GM18519 (cell line): ENCODE results near the gene USP15.
"Not testable (repeated sequence)": the region's sequence is repeated elsewhere in the genome, so short reads cannot be mapped to it uniquely, and the experiment has no call there.

ENCODE experiments used
- ATAC-seq: cut with Tn5 transposase; IDR thresholded peaks from one replicate; pipeline ENCODE4 v1.9.1; 2021; ENCODE audit warnings: mild to moderate bottlenecking, moderate library complexity; ENCODE audit not compliant: unreplicated experiment, low FRiP score

Gene USP15

DNA sequence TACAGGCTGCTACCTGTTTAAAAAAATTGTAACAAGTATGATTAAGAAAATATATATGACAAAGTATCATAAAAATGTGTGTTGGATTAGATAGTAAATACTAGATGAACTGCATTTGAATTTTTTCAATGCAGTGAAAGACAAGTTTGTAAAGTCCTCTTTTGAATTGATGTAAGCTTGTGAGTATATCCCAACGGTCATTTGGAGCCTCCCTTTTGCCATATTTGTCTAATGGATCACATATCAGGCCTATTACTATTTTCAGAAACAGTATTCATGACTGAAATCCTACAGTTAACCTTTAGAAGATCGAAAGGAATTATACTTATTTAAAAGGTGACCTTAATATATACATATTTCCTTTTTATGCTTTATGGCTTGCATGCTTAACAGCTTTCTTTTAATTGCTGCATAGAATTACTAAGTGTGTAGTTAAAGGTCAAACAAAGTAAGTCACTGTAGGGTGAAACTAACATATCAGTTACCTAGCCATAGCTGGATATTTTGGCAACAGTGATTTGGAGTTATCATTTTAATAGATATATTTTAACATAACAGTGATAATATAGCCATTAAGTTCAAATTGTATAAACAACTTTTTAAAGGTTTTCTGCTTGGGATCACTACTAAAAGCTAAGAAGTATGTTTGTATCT, 53.6 kb downstream of the USP15 start:
- ATAC-seq = no peak

- ATAC-seq = no peak
Observed at GRCh38 chr12:62317017-62317416, 56.8 kb downstream of the USP15 start.

DNA sequence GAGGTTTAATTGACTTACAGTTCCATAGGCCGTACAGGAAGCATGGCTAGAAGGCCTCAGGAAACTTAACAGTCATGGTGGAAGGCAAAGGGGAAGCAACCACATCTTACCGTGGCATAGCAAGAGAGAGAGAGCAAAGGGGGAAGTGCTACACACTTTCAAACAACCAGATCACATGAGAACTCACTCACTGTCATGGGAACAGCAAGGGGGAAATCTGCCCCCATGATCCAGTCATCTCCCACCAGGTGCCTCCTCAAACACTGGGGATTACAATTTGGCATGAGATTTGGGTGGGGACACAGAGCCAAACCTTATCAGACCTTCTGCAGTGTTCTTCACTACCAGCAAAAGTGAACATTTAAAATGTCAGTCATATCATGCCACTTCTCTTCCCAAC, 58.9 kb downstream of the USP15 start:
- no peak for ATAC-seq

- no peak for ATAC-seq
Observed at GRCh38 chr12:62320054-62320453, 59.9 kb downstream of the USP15 start.

GRCh38 chr12:62323386-62323785, 63.2 kb downstream of the USP15 start:
- no peak for ATAC-seq

DNA sequence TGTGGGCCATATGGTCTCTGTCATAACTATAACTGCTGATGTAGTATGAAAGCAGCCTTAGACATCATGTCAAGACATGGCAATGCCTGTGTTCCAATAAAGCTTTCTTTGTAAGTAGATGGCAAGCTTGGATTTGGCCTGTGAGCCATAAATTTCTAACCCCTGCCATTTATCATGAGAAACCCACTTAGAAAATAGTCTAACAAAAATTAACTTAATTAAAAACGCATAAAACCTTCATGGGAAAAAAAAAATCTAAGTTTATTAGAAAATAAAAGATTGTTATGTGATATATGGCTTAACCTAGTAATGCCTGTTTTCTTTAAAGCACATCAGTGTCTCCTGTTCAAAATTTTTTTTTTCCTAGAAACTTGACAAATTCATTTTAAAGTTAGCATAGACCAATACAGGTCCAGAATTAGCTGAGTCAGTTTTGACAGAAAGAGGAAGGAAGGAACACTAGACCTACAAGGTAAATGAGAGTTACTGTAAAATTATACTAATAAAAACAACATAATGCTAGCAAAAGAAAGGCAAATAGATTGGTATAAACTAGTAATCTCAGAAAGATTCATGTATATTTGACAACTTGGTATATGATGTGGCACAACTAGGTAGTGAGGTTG, 68.2 kb downstream of the USP15 start:
- no peak for ATAC-seq

- no peak for ATAC-seq
Observed at GRCh38 chr12:62331306-62331705, 71.1 kb downstream of the USP15 start.

- ATAC-seq = no peak
Observed at GRCh38 chr12:62332598-62332997, 72.4 kb downstream of the USP15 start.

- ATAC-seq = no peak
Observed at GRCh38 chr12:62335057-62335456, 74.9 kb downstream of the USP15 start.

DNA sequence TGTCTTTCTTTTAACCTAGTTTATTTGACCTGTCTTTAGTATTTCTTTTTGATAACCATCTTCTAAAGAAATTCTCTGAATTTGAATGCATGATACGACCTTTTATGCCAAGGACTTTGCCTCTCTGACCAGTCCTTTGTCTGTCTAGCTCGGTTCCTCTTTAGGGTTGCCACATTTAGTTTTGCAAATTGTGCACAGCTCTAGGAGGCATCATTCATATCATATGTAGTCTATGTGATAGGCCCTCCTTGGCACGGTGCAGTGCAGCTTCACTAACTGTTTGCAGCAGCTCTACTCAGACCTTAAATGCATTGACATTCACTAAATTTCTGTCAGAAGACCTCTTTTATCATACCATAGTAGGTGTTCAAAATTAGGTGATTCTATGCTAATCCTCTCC, 75.6 kb downstream of the USP15 start:
- no peak for ATAC-seq

DNA sequence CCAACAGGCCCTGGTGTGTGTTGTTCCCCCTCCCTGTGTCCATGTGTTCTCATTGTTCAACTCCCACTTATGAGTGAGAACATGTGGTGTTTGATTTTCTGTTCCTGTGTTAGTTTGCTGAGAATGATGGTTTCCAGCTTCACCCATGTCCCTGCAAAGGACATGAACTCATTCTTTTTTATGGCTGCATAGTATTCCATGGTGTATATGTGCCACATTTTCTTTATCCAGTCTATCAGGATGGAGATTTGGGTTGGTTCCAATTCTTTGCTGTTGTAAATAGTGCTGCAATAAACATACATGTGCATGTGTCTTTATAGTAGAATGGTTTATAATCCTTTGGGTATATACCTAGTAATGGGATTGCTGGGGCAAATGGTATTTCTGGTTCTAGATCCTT, 77.4 kb downstream of the USP15 start:
- not testable (repeated sequence) for ATAC-seq

GRCh38 chr12:62342614-62343303, 82.6 kb downstream of the USP15 start:
- not testable (repeated sequence) for ATAC-seq

GRCh38 chr12:62343304-62344120, 83.3 kb downstream of the USP15 start:
- ATAC-seq = not testable (repeated sequence)

GRCh38 chr12:62344731-62345556, 84.7 kb downstream of the USP15 start:
- ATAC-seq = not testable (repeated sequence)

DNA sequence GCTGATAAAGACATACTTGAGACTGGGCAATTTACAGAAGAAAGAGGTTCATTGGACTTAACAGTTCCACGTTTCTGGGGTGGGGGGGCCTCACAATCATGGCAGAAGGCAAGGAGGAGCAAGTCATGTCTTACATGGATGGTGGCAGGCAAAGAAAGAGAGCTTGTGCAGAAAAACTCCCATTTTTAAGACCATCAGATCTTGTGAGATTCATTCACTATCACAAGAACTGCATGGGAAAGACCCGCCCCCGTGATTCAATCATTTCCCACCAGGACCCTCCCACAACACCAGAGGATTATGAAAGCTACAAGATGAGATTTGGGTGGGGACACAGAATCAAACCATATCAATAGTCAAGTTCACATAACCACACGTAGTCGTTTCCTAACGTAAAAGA, 85.5 kb downstream of the USP15 start:
- no peak for ATAC-seq

GRCh38 chr12:62346817-62347216, 86.6 kb downstream of the USP15 start:
- ATAC-seq = no peak

- no peak for ATAC-seq
Observed at GRCh38 chr12:62347922-62348650, 87.9 kb downstream of the USP15 start.

DNA sequence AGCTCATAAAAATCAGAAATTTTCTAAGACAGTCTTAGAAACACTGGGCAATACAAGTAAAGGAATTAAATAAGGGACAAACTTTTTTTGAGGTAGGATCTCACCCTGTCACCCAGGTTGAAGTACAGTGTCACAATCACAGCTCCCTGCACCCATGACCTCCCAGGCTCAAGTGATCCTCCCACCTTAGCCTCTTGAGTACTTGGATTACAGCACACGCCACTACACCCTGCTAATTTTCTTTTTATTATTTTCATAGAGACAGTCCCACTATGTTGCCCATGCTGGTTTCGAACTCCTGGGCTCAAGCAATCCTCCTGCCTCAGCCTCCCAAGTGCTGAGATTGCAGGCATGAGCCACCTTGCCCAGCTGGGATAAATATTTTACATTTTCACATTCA, 90.3 kb downstream of the USP15 start:
- ATAC-seq = no peak

DNA sequence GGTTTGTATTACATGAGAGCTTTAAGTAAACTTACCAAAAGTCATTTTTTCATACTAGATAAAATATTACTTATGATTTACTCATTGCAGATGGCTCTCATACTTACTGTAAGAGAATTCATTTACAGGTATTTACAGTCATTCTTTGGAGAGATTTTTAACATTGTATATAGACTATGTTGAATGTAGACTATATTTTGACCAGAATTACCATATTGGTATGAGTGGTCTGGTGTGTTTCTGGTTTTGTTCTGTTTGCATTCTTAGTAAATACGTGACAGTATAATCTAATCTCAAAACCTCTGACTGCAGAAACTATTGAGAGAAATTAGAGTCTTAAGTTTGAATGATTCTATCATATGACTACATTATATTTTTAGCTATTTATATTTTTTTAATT, 91.1 kb downstream of the USP15 start:
- ATAC-seq = no peak

DNA sequence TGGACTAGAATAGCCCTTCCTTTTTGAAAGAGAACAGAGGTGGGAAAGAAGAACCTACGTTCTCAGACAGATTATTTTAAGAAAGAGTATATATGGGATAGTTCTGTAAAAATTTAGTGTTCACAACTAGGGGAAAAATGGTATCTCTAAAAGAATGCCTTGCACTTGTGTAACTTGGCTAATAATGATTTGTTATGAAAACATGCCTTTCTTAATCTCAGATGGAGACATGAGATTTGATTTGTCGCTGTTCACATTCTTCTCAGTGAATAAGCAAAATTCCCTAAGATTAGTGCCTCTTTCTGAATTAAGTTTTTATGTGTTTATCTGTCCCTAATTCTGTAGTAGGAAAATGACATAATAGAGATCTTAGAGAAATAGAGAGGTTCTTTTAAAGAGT, 100.8 kb downstream of the USP15 start:
- no peak for ATAC-seq
